Small intestine (tissue), 7 donors: ENCODE measurements around the gene SEZ6L2. TPM values are rescaled to one million over a fixed set of nuclear protein-coding genes. Genes with fewer than 3 reads are reported as not detected.
A peak's percentile ranks its signal among the peaks of the same experiment; 100 is the strongest.

Source experiments
- DNase-seq, 2 donors: peaks; one replicate each; pipeline versions ENCODE4 v3.0.0 to v3.0.0-alpha.2; 2013
- FAIRE-seq: peaks from 2 replicates; lab custom pipeline; 2012; peaks lifted over from hg19 to GRCh38; lab: Jason Lieb, UNC
- H3K27ac ChIP-seq, 3 donors: one replicate each; pipeline ENCODE4 v1.5.1; 2013; ENCODE audit warnings: low read length in 2 of 3, mild to moderate bottlenecking in 2 of 3, control low read depth in 1 of 3, inconsistent platforms in 1 of 3, low read depth in 1 of 3, moderate library complexity in 1 of 3
- H3K27me3 ChIP-seq, 3 donors: one replicate each; pipeline ENCODE4 v1.6.1; 2013; ENCODE audit warnings: low read length in 3 of 3, inconsistent platforms in 1 of 3; ENCODE audit not compliant: control insufficient read depth in 3 of 3, insufficient read depth in 3 of 3
- H3K36me3 ChIP-seq, 3 donors: one replicate each; pipeline ENCODE4 v1.6.1; 2013; ENCODE audit warnings: low read length in 3 of 3, inconsistent platforms in 1 of 3, low read depth in 1 of 3, mild to moderate bottlenecking in 1 of 3, moderate library complexity in 1 of 3; ENCODE audit not compliant: control insufficient read depth in 3 of 3, insufficient read depth in 2 of 3
- H3K4me1 ChIP-seq, 3 donors: one replicate each; pipeline ENCODE4 v1.6.1; 2013; ENCODE audit warnings: low read length in 2 of 3, inconsistent platforms in 1 of 3, low read depth in 1 of 3, mild to moderate bottlenecking in 1 of 3, moderate library complexity in 1 of 3; ENCODE audit not compliant: control insufficient read depth in 3 of 3, insufficient read depth in 2 of 3
- H3K4me3 ChIP-seq, 3 donors: one replicate each; pipeline ENCODE4 v1.5.1; 2013; ENCODE audit warnings: low read length in 3 of 3, control low read depth in 1 of 3, inconsistent platforms in 1 of 3, low read depth in 1 of 3, mild to moderate bottlenecking in 1 of 3, moderate library complexity in 1 of 3
- H3K9me3 ChIP-seq, 2 donors: one replicate each; pipeline ENCODE4 v1.6.1; 2013; ENCODE audit warnings: low read depth in 1 of 2, low read length in 1 of 2; ENCODE audit not compliant: control insufficient read depth in 2 of 2, insufficient read depth in 1 of 2
- WGBS, 3 donors: extraction: QIAGEN DNeasy Blood & Tissue Kit; methylation state at CpG; one replicate each; pipeline ENCODE4 v1.1.7; 2013; 5-methylcytosine and 5-hydroxymethylcytosine counted together
- polyA plus RNA-seq, 4 donors: library from polyadenylated mRNA; stranded (reverse) in 3 of 4; unstranded in 1 of 4; fragments of 200-250 nt in 3 of 4; fragments of 120-200 nt in 1 of 4; gene quantifications; one replicate each; pipeline versions ENCODE4 v1.2.1 to v1.2.3, GENCODE V29; 2013
- donor health status: healthy with polysubstance abuse.
- donor health status: control.
- donor health status: control.
- donor health status: Bipolar disorder and iron deficiency.
- donor health status: healthy.

The SEZ6L2 gene
- polyA plus RNA-seq, 4 donors, result 0.67 to 38.9 (median 8.8) TPM

DNA sequence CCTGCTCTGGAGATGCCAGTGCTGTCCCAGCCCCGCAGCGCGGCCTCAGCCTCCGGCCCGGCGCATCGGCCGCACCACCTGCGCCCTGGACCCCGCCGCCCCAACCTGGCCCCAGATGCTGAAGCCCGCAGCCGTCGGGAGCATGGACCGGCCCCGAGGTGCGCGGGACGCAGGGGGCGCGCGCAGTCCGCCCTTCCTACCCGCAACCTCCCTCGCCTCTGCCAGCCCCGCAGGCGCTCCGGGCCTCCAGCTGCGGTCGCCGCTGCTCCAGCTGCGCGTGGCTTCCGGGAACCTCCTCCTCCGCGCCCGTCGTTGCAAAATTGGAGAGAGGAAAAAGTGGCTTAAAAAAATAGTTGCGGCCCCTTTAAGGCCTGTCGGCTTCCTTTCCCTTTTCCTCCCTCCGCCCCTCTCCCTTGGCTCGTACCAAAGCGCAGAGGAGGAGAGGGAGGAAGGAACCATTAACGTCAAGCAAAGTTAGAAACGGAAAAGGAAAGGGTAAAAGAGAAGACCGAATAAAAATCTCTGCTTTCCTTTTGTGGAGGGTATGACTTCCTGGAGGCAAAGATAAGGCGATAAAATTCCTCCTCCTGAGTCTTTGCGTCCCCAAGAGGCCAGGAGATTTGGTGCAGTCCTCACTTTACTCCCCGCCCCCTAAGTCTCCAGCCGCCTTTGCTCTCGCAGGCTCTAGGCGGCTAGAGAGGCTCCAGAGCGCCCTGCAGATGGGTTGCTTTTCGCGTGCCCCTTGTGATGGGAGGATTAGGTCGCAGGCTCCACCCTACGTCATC lies 36.3 kb downstream of the SEZ6L2 start, which contains the start of gene CDIPT:
CDIPT (minus strand) TSS at position 343 of the 785 bp plus-strand sequence. CDS start 369 bp downstream, outside the sequence.
- Histone ChIP-seq H3K27ac (peak within 1 kb of the TSS; percentile 75 to 83 (median 79)), H3K27me3 (no peaks in the 10 kb centered on the region), H3K4me1 (peaks cover 2 to 17% (median 4%) of the 10 kb centered on the region in 3 donors), H3K9me3 (no peaks in the 10 kb centered on the region), H3K4me3 (peak within 1 kb of the TSS; percentile 78 to 92 (median 90)), H3K36me3 (peaks cover 6 to 32% (median 8%) of the 10 kb centered on the region in 3 donors)
- 0% methylated on average over 37 to 57 of the region's 57 CpGs for WGBS, 3 donors
- FAIRE-seq, result no peak
- DNase-seq, result peak; percentile 98

DNA sequence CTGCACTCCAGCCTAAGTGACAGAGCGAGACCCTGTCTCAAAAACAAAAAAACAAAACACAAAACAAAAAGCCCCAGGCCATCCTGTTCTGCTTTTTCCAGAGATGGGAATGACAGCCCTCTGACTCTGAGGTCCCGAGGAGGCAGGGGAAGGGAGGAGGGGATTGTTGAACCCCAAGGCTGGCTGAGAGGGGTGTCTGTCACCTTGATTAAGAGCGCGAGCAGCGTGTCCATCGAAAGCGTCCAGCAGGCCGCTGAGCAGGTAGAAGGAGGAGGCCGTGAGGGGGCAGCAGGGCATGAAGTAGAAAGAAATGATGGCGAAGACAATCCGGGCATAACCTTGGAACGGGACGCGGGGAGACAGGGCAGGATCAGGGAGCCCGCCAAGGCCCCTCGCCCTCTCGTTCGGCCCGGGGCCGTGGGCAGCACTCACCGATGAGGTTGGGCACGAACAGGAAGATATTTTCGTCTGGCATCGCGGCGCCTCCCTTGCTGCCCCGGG lies 36.9 kb downstream of the SEZ6L2 start:
- H3K4me3 ChIP-seq, result peak overlapping the region; percentile 78 to 92 (median 90)
- no peak for FAIRE-seq
- no peaks in the 10 kb centered on the region for H3K27me3 ChIP-seq
- peaks cover 2 to 17% (median 4%) of the 10 kb centered on the region in 3 donors for H3K4me1 ChIP-seq
- H3K9me3 ChIP-seq, result no peaks in the 10 kb centered on the region
- H3K36me3 ChIP-seq, result peaks cover 6 to 38% (median 8%) of the 10 kb centered on the region in 3 donors
- peak; percentile 35 to 59 for DNase-seq
- peak overlapping the region in 2 of 3 donors; percentile 75 to 83 for H3K27ac ChIP-seq
- 1% methylated on average over 20 to 27 of the region's 27 CpGs for WGBS, 3 donors

DNA sequence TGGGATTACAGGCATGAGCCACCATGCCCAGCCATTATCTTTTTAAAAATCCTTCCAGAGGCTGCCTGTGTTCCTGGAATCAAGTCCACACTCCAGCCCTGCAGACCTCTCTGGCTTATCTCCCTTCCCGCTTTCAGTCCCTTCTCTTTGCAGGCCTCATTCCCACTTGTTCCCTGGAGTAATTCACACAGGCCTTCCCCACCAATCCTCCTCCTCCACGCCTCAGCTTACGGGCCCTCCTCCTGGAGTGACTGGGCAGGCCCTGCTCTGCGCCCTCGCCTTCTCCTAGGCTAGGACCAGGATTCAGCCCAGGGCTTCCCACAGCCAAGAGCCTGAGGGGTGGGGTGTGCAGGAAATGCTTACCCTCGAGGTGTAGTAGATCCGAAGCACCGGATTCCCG lies 39.1 kb downstream of the SEZ6L2 start:
- 88 to 92% (median 92%) methylated on average over 9 of the region's 9 CpGs for WGBS, 3 donors
- Histone ChIP-seq H3K27ac (no peak overlapping the region), H3K4me3 (no peak overlapping the region), H3K4me1 (peaks cover 2 to 23% (median 4%) of the 10 kb centered on the region in 3 donors), H3K9me3 (no peaks in the 10 kb centered on the region), H3K27me3 (no peaks in the 10 kb centered on the region), H3K36me3 (peaks cover 6 to 39% (median 8%) of the 10 kb centered on the region in 3 donors)
- no peak for FAIRE-seq
- no peak for DNase-seq

DNA sequence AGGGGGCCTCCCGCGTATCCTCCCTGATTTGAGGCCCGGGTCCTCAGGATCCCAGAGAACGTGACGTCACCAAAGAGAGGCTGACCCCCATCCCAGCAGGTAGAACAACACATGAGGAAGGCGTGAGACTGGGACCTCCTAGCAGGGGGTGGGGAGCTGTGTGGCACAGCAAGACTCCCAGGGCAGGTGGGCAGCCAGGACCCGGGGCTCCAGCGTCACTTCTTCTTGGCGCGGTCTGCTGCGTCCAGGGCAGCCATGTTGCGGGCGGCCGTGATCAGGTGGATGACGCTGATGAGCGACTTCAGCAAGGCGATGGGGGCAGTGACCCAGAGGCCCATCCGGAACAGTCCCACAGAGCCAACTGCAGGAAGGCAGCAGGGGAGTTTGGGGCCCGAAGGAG lies 40.4 kb downstream of the SEZ6L2 start:
- no peak overlapping the region for H3K4me3 ChIP-seq
- 95 to 97% (median 95%) methylated on average over 17 to 19 of the region's 19 CpGs for WGBS, 3 donors
- FAIRE-seq, result no peak

DNA sequence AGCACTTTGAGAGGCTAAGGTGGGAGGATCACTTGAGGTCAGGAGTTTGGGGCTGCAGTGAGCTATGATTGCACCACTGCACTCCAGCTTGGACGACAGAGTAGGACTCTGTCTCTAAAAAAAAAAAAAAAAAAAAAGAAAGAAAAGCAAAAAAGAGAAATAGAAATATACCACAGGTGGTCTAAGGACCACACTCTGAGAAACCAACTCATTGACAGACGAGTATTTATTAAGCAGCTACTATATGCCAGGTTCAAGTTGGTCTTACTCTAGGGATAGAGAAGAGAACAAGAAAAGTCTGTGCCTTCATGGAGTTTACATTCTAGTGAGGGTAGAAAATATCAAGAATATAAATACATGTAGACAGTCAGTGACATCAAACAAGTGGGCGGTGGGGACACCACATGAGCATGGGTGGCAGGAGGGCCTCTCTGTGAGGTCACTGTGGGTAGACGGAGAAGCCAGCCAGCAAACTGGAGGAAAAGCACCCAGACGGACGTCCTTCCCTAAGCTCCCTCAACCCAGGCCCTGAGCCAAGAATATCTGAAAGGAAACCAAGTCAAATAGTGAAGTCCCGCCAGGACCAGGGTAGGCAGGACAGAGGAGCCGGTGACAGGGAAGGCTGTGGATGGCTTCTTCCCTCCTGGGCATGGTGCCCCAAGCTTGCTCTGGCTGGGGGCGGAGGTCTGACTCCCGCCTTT lies 41.1 kb downstream of the SEZ6L2 start:
- no peak overlapping the region for H3K4me3 ChIP-seq
- no peak overlapping the region for H3K27ac ChIP-seq
- no peaks in the 10 kb centered on the region for H3K27me3 ChIP-seq
- WGBS, 3 donors, result 77 to 91% (median 89%) methylated on average over 8 to 10 of the region's 10 CpGs
- H3K4me1 ChIP-seq, result peaks cover 2 to 19% (median 4%) of the 10 kb centered on the region in 3 donors
- FAIRE-seq (no peak), DNase-seq (no peak)
- H3K36me3 ChIP-seq, result peaks cover 6 to 39% (median 8%) of the 10 kb centered on the region in 3 donors
- H3K9me3 ChIP-seq, result no peaks in the 10 kb centered on the region

More for the DNA sequence above, 40.4 kb downstream of the SEZ6L2 start:
- Histone ChIP-seq H3K4me1 (peaks cover 2 to 23% (median 4%) of the 10 kb centered on the region in 3 donors), H3K36me3 (peaks cover 6 to 39% (median 8%) of the 10 kb centered on the region in 3 donors), H3K9me3 (no peaks in the 10 kb centered on the region), H3K27ac (no peak overlapping the region), H3K27me3 (no peaks in the 10 kb centered on the region)
- no peak for DNase-seq

DNA sequence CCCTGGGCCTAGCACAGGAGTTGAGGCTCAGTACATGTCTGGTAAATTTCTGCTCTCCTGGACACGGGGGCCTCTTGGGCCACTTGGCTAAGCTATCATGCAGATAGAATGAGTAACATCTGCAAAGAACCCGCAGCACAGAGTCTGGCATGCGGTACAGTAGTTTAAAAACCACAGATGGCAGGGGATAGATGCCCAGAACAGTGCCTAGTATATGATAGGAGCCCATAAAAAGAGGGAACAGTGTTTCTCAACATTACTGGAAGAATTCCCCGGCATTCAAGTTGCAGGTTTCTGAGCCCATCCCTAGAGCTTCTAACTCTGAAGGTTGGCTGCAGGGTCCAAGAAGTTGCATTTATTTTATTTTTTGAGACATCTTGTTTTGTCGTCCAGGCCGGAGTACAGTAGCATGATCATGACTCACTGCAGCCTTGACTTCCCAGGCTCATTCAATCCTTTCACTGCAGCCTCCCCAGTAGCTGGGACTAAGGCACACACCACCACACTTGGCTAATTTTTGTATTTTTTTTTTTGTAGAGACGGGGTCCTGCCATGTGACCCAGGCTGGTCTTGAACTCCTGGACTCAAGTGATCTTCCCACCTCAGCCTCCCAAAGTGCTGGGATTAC lies 42.1 kb downstream of the SEZ6L2 start:
- FAIRE-seq, result no peak

DNA sequence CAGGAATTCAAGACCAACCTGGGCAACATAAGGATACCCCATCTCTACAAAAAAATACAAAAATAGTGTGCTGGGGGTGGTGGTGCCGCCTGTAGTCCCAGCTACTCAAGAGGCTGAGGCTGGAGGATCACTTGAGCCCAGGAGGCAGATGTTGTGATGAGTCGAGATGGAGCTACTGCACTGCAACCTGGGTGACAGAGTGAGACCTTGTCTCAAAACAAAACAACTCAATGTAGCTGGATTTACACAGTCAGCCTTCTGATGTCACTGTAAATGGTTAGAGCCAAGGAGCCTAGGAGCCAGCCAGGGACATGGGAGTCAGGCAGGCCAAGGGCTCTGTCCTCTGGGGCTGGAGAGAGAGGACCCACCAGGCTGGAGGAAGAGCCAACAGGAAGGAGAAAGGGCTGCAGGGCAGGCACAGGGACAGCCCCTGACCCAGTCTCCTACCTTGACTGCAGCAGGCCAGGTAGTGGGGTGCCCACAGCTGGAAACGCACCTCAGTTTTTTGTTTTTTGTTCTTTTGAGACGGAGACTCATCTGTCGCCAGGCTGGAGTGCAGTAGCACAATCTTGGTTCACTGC lies 44.7 kb downstream of the SEZ6L2 start:
- FAIRE-seq, result no peak
- WGBS, 3 donors, result 79 to 87% (median 87%) methylated on average over 5 of the region's 5 CpGs
- no peaks in the 10 kb centered on the region for H3K27me3 ChIP-seq

More for the DNA sequence above, 42.1 kb downstream of the SEZ6L2 start:
- peaks cover 6 to 39% (median 8%) of the 10 kb centered on the region in 3 donors for H3K36me3 ChIP-seq
- no peaks in the 10 kb centered on the region for H3K27me3 ChIP-seq
- H3K27ac ChIP-seq, result no peak overlapping the region
- no peak overlapping the region for H3K4me3 ChIP-seq
- no peak for DNase-seq
- peaks cover 2 to 19% (median 4%) of the 10 kb centered on the region in 3 donors for H3K4me1 ChIP-seq
- 82 to 86% (median 83%) methylated on average over 7 of the region's 7 CpGs for WGBS, 3 donors
- H3K9me3 ChIP-seq, result no peaks in the 10 kb centered on the region

More for the DNA sequence above, 44.7 kb downstream of the SEZ6L2 start:
- Histone ChIP-seq H3K27ac (no peak overlapping the region), H3K36me3 (peaks cover 0 to 21% (median 11%) of the 10 kb centered on the region in 3 donors), H3K9me3 (no peaks in the 10 kb centered on the region), H3K4me3 (no peak overlapping the region), H3K4me1 (peaks cover 0 to 6% (median 0%) of the 10 kb centered on the region in 3 donors)
- DNase-seq, result no peak
